ENCODE results near the gene BARX1.

The BARX1 gene

DNA sequence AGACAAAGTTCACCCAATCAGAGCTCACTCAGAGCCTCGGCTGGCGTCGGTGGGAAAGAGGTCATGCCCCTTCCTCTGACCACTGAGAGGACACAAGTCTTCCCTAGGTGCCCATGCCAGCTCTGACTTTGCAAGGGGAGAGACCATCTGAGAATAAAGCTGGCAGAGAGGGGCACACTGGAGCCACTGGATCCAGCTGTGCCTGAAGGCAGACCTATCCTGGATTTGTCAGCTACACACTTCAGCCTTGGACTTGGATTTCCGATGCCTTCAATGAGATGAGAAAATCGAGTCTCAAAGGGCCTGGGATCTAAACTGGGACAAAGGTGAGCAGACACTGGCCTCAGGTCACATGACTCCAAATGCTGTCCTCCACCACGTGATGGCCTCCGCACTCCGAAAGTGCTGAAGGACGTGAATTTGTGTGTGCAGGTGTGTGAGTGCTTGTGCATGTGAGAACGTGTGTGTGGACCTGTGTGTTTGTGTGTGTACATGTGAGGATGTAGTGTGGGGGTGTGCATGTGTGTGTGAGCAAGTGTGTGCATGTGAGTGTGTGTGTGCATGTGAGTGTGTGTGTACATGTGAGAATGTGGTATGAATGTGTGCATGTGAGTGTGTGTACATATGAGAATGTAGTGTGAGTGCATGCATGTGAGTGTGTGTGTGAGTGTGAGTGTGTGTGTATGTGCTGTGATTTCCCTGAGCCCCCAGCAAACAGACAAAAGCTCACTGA lies 37.9 kb downstream of the BARX1 start:
- DNase-seq (ENCODE audit: low read depth in 2 of 2): no peak

DNA sequence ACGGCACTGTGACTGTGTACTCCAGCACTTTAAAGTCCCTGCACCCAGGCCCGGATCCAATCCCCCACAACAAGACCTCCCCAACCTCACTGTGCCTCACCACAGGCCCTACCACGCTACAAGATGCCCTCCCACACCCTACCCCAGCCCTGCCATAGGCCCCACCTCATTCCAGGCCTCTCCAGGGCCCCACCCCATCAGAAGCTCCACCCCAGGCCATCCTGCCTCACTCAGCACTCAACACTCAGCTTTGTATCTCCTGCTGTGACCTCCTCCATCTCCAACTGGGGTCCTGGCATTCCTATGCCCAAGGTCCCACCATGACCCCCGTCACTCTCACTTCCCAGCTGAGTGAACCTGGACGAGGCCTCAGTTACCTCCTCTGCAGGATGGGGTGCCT lies 38.8 kb downstream of the BARX1 start:
- no peak for DNase-seq (ENCODE audit: low read depth in 2 of 2)

DNA sequence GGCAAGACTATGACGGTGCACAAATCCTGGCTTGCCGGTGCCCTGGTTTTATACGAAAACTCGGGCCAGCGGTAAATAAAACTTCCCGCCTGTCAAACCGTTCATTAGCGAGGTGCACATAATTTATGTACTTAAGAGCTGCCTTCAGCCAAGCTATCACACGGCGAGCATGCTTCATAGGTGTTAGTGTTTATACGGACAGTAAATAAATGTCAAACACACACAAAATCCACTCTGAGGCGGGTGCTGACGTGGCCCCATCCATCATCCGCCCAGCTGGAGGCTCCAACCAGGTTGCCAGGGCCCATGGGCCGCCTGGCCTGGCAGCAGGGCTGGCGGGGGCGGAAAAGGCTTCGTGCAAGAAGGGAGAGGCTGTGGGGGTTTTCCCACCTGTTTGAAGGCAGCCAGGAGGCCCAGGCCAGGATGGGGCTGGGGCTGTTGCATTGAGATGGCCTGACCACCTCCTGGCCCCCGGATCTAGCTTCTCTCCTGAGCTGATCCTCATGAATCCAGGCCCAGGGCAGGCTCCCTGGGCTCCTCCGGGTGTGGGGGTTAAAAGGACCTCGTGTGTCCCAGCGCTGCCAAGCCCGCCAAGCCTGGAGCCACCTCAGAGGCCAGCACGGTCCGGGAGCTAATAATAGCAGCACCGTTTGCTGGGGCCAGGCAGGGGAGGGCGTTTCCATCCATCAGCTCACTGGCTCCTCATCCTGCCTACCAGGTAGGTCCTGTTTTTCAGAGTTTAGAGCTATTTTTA lies 43.2 kb downstream of the BARX1 start:
- no peak for DNase-seq (ENCODE audit: low read depth in 2 of 2)

DNA sequence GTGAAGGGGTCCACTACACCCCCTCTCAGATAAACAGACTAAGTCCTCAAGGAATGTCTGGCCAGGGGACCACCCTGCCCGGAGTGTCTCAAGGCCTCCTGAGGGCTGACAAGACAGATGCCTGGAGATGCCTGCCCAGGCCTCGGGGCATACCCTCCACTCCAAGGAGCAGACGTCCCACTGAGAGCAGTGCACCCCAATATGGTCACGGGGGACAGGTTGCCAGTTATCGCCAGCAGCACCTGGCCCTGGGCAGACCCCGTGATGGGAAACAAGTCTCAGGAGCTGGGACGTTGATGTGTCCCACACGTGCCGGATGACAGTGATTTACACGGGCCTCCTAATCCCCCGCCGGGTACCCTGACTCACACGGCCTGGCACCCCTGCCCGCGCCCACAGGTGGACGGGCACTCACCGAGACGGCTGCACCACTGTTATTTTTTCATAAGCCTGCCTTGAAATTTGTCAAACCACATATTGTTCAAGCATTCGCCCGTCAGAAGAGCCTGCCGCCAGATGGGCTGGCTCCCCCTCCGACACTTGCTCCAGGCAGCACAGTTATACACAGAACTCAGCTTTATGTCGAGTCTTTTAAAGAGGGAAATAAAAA lies 43.9 kb downstream of the BARX1 start:
- DNase-seq (ENCODE audit: low read depth in 2 of 2): no peak

DNA sequence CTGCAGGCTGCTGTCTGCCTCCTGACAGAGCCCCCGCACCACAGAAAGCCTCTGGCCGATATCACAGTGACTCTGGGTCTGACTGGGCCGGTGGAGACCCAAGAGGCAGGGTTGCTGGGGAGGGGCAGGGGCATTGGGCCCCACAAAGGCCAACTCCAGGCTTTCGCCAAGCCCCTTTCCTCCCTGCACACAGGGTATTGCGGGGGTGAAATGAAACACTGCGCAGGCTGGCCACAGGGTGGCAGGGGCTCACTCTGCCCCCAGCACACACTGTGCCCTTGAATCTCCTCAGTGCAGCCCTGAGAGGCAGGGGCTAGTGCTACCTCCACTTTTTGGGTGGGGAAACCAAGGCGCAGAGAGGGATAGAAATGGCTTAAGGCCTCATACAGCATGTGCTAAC lies 44.6 kb downstream of the BARX1 start:
- DNase-seq (ENCODE audit: low read depth in 2 of 2): no peak

DNA sequence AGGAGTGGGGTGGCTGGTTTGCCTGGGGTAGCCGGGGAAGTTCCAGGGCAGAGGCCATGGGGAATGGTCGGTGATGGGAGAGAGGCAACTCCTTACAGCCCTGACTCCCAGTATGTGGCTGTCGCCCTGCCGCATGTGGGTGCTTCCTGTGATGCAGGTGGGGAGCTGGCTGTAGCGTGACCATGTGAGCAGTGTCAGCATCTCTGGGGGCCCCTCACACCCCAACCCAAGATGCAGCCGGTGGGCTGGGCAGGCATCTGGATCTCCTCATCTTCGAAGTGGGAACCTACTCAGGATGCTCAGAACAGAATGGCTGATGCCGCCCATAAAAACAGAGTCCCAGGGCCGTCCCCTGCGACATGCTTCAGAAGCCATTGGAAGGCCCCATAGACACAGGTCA lies 45.0 kb downstream of the BARX1 start:
- DNase-seq (ENCODE audit: low read depth in 2 of 2): no peak

DNA sequence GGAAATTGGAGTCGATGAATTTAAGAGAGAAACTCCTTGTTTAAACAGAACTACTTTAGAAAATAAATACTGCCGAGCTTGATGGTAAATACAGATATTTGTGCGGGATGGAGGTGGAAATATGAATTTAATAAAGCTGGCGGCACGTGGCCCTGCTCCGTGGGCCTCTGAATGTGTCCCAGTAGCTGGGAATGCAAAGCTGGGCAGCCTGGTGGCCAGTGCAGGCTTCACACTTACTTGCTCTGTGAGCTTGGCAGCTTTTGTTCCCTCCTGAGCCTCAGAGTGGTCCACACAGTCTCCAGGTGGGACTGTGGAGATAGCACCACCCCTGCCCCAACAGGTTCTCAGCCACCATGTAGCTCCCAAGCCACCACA lies 45.9 kb downstream of the BARX1 start:
- no peak for DNase-seq (ENCODE audit: low read depth in 2 of 2)

DNA sequence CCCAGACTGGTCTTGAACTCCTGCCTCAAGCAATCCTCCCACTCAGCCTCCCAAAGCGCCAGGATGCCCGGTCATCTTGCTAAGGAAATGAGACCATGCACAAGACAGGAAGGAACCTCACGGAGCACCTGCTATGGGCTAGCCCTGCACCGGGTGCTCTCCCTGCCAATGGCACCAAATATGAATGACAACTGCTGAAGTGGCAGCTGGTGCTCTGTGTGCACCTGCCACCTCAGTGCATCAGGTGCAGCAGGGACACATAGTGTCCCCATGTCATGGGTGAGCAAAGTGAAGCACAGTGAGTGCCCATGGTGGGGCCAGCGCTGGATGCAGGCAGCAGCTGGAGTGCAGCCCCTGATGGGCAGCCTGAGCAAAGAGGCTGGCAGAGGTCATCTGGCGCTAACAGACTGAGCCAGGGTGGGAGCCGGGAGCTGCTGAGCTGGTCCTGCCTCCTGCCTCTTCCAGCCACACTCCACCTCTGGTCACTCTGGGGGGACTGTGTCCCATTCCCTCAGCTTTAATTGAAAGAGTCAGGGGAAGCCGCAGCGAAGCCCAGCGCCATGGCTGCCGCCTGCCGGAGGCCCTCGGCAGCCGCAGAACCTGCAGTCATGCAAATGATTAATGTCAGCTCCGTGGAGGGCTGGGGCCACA lies 46.4 kb downstream of the BARX1 start:
- no peak for DNase-seq (ENCODE audit: low read depth in 2 of 2)

DNA sequence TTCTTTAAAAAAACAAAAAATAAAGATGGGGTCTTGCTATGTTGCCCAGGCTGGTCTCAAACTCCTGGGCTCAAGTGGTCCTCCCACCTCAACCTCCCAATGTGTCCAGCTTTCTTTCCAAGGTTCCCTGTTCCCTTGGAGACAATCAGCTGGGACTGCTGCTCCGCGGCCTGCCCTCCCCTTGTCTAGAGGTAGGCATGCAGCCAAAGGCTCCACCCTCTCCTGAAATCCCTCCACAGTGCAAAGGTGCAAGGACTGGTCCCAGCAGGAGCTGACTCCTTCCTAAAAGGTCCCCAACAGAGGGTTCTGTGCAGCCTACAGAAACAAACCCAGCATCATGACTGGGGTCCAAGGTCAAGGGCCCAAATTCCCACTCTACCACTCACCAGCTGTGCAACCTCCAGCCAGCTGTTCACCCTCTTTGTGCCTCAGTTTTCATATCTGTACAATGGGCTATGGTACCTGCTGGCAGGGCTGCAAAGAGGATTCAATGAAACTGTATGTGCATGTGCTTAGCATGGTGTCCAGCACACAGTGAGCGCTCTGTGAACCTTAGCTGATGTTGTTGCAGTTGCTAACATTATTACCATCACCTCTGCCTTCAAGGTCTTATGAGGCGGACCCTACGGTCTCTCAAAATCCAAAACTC lies 47.5 kb downstream of the BARX1 start:
- DNase-seq (ENCODE audit: low read depth in 2 of 2): no peak

DNA sequence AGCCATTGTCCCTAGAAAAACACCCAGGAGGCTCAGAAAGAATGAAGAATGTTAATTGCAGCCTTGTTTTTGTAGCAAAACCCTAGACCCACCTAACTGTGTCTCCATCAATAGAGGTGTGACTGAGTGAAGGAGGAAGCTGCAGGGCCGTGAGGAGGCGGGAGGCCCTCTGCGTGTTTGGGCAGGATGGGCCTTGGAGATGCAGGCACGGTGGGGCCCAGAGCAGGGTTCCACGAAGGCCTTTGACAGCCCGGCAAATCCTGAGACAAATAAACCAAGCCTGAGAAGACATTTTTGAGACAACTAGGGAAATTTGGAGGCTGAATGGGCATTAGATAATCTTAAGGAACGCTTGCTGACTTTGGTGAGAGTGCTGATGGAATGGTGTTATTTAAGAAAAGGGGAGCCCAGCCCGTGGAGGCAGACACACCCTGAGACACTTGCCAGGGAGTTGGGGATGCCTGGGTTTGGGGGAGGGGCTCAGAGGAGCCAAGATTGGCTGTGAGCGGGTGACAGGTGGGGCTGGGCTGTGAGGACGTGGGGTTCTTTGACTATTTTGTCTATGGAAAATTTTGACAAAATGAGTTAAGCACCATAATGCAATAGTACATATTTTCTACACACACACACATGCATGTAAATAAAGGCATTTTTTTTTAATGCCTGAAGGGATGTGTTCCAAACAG lies 48.8 kb downstream of the BARX1 start:
- DNase-seq (ENCODE audit: low read depth in 2 of 2): no peak

DNA sequence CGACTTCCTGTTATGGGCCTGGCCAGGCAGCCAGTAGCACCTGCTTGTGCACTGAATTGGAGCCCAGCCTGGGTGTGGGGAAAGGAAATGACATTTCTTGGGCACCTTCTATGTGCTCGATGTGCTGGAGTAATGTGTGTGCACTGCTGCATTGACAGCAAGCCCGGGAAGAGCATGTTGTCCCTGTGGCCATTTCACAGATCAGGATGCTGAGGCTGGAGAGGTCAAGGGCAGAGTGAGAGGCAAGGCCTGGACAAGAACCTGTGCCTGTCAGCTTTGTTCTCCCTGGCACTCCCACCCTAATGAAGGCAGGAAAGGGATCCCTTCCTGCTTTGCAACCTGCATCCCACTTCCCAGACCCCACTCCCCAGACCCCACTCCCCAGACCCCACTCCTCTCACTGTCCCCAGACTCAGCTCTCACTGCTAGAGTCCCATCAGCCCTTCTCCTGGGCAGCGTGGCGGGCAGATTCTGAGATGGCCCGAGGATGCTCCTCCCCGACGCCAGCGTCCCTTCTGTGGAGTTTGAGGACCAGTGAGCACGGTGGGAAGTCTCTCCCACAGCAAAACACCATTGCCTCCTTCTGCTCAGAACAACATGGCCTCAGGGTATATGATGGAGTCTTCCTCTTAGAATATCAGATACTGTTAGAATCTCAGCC lies 49.6 kb downstream of the BARX1 start:
- DNase-seq (ENCODE audit: low read depth in 2 of 2): no peak

DNA sequence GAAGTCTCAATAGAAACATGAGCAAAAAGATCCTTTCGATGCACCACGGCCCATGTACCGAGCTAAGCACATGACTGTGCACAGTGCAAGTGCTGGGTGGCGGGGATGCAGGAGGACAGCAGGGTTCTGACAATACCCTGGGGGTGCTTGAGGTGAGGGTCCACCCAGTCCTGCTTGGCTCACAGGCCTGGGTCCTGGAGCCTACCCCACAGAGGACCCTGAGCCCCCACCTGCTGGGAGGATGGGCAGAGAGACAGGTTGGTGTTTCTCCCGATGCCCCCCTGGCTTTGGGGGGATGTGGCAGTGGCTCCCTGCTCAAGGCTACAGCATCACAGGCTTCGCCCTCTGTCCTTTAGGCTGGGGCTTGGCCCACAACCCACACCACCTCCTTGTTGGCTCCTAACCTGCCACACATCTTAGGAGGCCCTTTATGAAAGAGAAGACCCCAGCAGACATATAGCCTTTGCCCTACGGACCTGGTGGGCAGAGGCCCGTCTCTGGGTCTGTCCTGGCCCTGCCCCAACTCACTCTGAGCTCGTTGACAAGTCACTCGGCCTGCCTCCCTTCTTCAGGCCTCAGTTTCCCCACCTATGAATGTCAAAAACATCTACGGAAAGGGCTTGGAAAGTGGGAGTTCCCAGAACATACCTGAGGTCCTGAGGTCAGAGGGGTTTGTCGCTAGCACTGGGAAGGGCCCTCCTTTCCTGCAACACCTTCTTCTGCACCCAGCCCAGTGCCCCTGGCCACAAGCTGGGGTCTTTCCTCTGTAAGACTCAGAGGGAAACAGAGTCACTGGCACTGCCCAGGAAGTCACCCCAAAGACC lies 50.3 kb downstream of the BARX1 start:
- no peak for DNase-seq (ENCODE audit: low read depth in 2 of 2)

DNA sequence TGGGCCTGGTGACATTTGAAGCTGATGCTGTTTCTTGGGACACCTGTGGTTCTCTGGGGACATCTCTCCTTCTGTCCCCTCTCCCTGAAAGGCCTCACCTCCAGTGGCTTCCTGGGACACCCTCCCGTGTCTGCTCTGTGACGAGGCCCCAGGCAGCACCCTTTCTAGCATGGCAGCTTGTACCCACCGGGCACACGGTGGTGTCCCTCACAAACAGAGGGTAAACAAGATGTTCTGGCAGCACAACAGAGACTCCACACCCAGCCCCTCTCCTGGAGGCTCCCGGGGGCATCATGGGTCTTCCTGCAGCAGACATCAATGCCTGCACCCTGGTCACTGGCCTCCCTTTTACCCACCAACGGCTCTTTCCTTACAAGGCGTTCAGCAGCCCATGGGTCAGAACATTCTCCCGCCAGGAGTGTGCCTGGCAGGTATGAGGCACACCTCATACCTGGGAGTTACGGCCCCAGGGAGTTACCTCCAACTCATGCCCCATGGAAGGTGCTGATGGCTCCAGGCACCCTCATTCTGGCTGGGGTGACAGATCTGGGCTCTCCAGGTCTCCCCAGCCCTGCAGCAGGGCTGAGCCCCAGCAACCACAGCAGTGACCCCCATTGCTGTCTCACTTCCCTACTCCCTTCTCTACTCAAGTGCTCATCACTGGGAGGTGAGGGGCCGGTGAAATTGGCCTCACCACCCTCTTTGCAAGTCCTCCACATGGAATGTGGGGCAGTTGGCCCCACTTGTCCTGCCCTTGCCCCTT lies 51.1 kb downstream of the BARX1 start:
- no peak for DNase-seq (ENCODE audit: low read depth in 2 of 2)

DNA sequence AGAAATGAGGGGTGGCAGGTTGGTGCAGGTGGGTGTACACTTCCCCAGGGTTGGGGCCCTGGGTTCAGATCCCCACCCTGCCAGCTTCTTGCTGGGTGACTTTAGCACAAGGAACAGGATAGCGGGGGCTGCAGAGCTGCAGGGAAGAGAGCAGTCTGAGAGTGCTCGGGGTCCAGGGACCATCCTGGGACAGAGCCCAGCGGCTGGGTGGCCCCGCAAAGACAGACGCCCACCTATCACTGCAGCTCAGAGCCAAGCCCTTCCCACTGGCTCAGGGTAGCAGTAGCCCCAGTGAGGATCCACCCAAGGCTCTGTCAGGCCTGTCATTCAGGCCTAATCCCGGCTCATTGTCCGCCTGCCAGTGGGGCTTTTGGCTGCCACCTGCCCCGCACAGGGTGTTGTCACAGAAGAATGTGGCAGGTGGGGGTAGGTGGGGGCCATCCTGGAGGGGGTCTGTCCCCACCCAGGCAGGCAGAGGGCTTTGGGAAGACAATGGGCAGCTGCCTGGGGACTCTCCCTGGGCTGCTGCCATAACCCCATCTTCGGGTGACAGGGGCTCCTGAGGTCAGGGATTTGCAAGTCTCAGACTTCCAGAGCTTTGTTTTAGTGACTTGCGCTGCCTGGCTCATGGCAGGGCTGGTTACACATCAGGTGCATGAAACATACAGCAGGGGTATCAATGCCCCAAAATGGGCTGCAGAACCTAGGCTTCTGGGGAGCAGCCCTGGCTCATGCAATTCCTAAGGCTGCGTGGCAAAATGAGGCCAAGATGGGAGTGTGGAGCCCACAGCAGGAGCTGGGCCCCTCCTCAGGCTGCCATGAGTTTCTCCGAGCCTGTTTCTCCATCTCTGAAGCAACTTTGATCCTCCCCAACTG lies 52.1 kb downstream of the BARX1 start:
- no peak for DNase-seq (ENCODE audit: low read depth in 2 of 2)

DNA sequence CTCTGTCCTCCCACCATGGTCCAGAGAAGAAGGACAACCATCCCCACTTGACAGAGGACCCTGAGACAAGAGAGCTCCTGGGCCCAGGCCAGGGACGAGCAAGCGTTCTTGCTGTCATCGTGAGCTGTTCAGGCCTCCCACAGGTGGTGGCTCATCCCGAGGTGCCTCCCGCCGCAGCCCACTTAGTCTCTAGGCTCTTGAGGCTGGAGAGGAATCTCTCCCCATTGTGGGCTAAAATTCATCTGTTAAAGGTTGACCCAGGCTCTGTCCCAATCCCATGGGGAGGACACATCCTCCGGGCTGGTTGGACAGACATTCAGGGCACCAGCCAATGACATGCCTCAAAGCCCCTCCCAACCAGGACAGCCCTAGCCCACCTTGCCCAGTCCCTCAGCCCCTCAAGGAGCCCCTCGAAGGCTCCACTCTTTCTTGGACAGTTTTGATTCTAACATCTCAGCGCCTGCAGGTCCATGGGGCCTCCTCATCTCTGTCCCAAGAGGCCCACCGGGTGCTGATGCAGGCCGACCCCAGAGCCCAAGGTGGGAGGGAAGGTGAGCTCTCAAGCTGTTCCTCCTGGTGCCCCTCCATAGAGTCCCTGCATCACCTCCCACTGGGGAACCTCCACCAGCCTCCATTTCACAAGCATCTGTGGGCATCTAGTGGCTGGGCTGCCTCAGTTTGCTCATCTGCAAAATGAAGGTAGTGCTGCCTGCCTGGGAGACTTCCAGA lies 52.9 kb downstream of the BARX1 start:
- DNase-seq (ENCODE audit: low read depth in 2 of 2): no peak

All from stimulated activated CD8-positive, alpha-beta memory T cell treated with anti-CD3 and anti-CD28 coated beads, Interleukin-15, amount 100 ng/mL, for 4 hours (primary cell).